HG03575 (cell line): ENCODE results near the gene DHX40.
"Not testable (repeated sequence)": the region's sequence is repeated elsewhere in the genome, so short reads cannot be mapped to it uniquely, and the experiment has no call there.

Experiments
- ATAC-seq: cut with Tn5 transposase; IDR thresholded peaks from one replicate; pipeline ENCODE4 v1.9.1; 2021; ENCODE audit not compliant: unreplicated experiment, insufficient number of reproducible peaks, low FRiP score; ENCODE audit errors: extremely low read depth

The DHX40 gene

GRCh38 chr17:59565171-59565958 is at the start of gene DHX40:
Gene DHX40, plus strand, starts transcription at chr17:59565610. Its CDS starts 62 bp downstream, at chr17:59565672.
- ATAC-seq = no peak

GRCh38 chr17:59516451-59516850 is 49.0 kb upstream of the DHX40 start:
- no peak for ATAC-seq

GRCh38 chr17:59519132-59519531 is 46.3 kb upstream of the DHX40 start:
- no peak for ATAC-seq

GRCh38 chr17:59520251-59520650 is 45.2 kb upstream of the DHX40 start:
- no peak for ATAC-seq

GRCh38 chr17:59521465-59522126 is 43.8 kb upstream of the DHX40 start:
- no peak for ATAC-seq

GRCh38 chr17:59524930-59525329 is 40.5 kb upstream of the DHX40 start:
- ATAC-seq = not testable (repeated sequence)

GRCh38 chr17:59525668-59526067 is 39.7 kb upstream of the DHX40 start:
- no peak for ATAC-seq

GRCh38 chr17:59526451-59526850 is 39.0 kb upstream of the DHX40 start:
- no peak for ATAC-seq

GRCh38 chr17:59527325-59527917 is 38.0 kb upstream of the DHX40 start:
- no peak for ATAC-seq

- ATAC-seq = no peak
Measured at GRCh38 chr17:59527931-59528330, 37.5 kb upstream of the DHX40 start.

GRCh38 chr17:59530531-59530930 is 34.9 kb upstream of the DHX40 start:
- no peak for ATAC-seq

- ATAC-seq = no peak
Measured at GRCh38 chr17:59533694-59534093, 31.7 kb upstream of the DHX40 start.

GRCh38 chr17:59534583-59534982 is 30.8 kb upstream of the DHX40 start:
- ATAC-seq = no peak

GRCh38 chr17:59538195-59538909 is 27.1 kb upstream of the DHX40 start:
- no peak for ATAC-seq

- ATAC-seq = no peak
Measured at GRCh38 chr17:59542960-59543635, 22.3 kb upstream of the DHX40 start.

GRCh38 chr17:59545942-59546341 is 19.5 kb upstream of the DHX40 start:
- ATAC-seq = no peak

GRCh38 chr17:59547131-59547915 is 18.1 kb upstream of the DHX40 start:
- ATAC-seq = no peak

- ATAC-seq = not testable (repeated sequence)
Measured at GRCh38 chr17:59548985-59549384, 16.4 kb upstream of the DHX40 start.
